Urothelium cell line (cell line): ENCODE results near the gene LRRC27.
"Not testable (repeated sequence)": the region's sequence is repeated elsewhere in the genome, so short reads cannot be mapped to it uniquely, and the experiment has no call there.

Experiments
- DNase-seq: peaks from one replicate; pipeline ENCODE4 v3.0.0; 2011; ENCODE audit warnings: low spot score, mixed read lengths
- FAIRE-seq: peaks from 2 replicates; lab custom pipeline; 2011; peaks lifted over from hg19 to GRCh38; lab: Jason Lieb, UNC

Gene LRRC27

GRCh38 chr10:132371641-132372081 is 39.7 kb downstream of the LRRC27 start:
- FAIRE-seq (no peak), DNase-seq (no peak)

- FAIRE-seq (no peak), DNase-seq (no peak)
These were observed 40.6 kb downstream of the LRRC27 start for GRCh38 chr10:132372516-132373095.

GRCh38 chr10:132373241-132373955 is 41.4 kb downstream of the LRRC27 start:
- FAIRE-seq, result no peak
- DNase-seq, result no peak

GRCh38 chr10:132374176-132374575 is 42.2 kb downstream of the LRRC27 start:
- FAIRE-seq, result no peak
- no peak for DNase-seq

GRCh38 chr10:132374612-132375011 is 42.6 kb downstream of the LRRC27 start:
- DNase-seq, result no peak
- no peak for FAIRE-seq

- DNase-seq (no peak), FAIRE-seq (no peak)
These were observed 43.3 kb downstream of the LRRC27 start for GRCh38 chr10:132375116-132375794.

GRCh38 chr10:132375795-132376297 is 43.9 kb downstream of the LRRC27 start:
- FAIRE-seq (no peak), DNase-seq (no peak)

- FAIRE-seq (no peak), DNase-seq (no peak)
These were observed 44.4 kb downstream of the LRRC27 start for GRCh38 chr10:132376394-132376851.

GRCh38 chr10:132377326-132377725 is 45.3 kb downstream of the LRRC27 start:
- DNase-seq, result no peak
- FAIRE-seq, result no peak

- DNase-seq, FAIRE-seq: not testable (repeated sequence)
These were observed 47.0 kb downstream of the LRRC27 start for GRCh38 chr10:132379026-132379425.

- not testable (repeated sequence) for FAIRE-seq
These were observed 49.0 kb downstream of the LRRC27 start for GRCh38 chr10:132380986-132381385.

GRCh38 chr10:132381741-132382140 is 49.7 kb downstream of the LRRC27 start:
- FAIRE-seq (no peak), DNase-seq (no peak)

More at GRCh38 chr10:132380986-132381385, 49.0 kb downstream of the LRRC27 start:
- not testable (repeated sequence) for DNase-seq

- no peak for FAIRE-seq
These were observed 50.4 kb downstream of the LRRC27 start for GRCh38 chr10:132382231-132382922.

GRCh38 chr10:132383101-132383500 is 51.1 kb downstream of the LRRC27 start:
- DNase-seq (no peak), FAIRE-seq (no peak)

More at GRCh38 chr10:132382231-132382922, 50.4 kb downstream of the LRRC27 start:
- DNase-seq, result no peak

- DNase-seq, result no peak
- FAIRE-seq, result no peak
These were observed 51.8 kb downstream of the LRRC27 start for GRCh38 chr10:132383751-132384196.

GRCh38 chr10:132384618-132385388 is 52.8 kb downstream of the LRRC27 start:
- FAIRE-seq (no peak), DNase-seq (no peak)

GRCh38 chr10:132385389-132385667 is 53.3 kb downstream of the LRRC27 start:
- FAIRE-seq (no peak), DNase-seq (no peak)

- DNase-seq (no peak), FAIRE-seq (no peak)
These were observed 53.9 kb downstream of the LRRC27 start for GRCh38 chr10:132385721-132386418.

GRCh38 chr10:132386419-132386831 is 54.4 kb downstream of the LRRC27 start:
- DNase-seq (no peak), FAIRE-seq (no peak)

GRCh38 chr10:132386896-132387295 is 54.9 kb downstream of the LRRC27 start:
- not testable (repeated sequence) for DNase-seq, FAIRE-seq
